PFSK-1 (cell line): Measurements from ENCODE around the gene TTLL11.

Experiments
- FOXP2 ChIP-seq: optimal IDR thresholded peaks from 2 replicates; pipeline ENCODE3; 2011; ENCODE audit warnings: borderline replicate concordance, control low read depth, inconsistent platforms; ENCODE audit not compliant: insufficient read depth; ENCODE audit errors: extremely low read length, extremely low read depth
- POLR2AphosphoS5 ChIP-seq: IDR thresholded peaks from 2 replicates; pipeline ENCODE4 v1.6.1; 2012; ENCODE audit warnings: low read depth, mild to moderate bottlenecking, control low read depth, low read length, moderate library complexity
- SIN3A ChIP-seq: IDR thresholded peaks from 2 replicates; pipeline ENCODE4 v1.6.1; 2012; ENCODE audit warnings: mild to moderate bottlenecking, low read length, moderate library complexity, borderline replicate concordance; ENCODE audit not compliant: insufficient read depth
- TAF1 ChIP-seq: IDR thresholded peaks from 2 replicates; pipeline ENCODE4 v1.6.1; 2012; ENCODE audit warnings: low read length, control low read depth, borderline replicate concordance; ENCODE audit not compliant: insufficient read depth
- TF ChIP-seq, protein P1 (sequence below), 2 experiments: IDR thresholded peaks; 2 replicates each; pipeline versions ENCODE4 v1.6.1 to v1.8.0; 2011 to 2012; ENCODE audit warnings: low read depth in 2 of 2, low read length in 2 of 2, control low read depth in 1 of 2, inconsistent platforms in 1 of 2, mild to moderate bottlenecking in 1 of 2, moderate library complexity in 1 of 2; ENCODE audit not compliant: insufficient read depth in 1 of 2

TTLL11 gene

DNA sequence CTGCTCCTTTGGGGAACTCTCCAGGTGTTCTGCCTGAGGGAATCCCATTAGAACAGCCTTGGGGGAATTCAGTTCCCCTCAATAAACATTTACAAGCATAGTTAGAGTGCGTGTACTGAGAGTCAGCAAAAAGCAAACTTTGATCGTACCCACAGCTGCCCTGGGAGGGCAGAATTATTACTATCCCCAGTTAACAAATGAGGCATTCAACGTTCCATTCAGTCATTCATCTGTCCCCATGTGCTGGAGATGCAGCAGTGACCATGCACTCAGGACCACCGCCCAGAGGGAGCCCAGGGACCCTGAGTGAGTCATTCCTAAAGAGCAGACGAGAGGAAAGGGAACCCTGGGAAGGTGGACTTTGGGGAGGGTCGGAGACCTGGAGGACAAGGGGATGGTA lies 19.1 kb upstream of the TTLL11 start:
- TF ChIP-seq SIN3A (no peak), TAF1 (no peak), POLR2AphosphoS5 (no peak), FOXP2 (no peak)
- TF ChIP-seq, protein P1, sequence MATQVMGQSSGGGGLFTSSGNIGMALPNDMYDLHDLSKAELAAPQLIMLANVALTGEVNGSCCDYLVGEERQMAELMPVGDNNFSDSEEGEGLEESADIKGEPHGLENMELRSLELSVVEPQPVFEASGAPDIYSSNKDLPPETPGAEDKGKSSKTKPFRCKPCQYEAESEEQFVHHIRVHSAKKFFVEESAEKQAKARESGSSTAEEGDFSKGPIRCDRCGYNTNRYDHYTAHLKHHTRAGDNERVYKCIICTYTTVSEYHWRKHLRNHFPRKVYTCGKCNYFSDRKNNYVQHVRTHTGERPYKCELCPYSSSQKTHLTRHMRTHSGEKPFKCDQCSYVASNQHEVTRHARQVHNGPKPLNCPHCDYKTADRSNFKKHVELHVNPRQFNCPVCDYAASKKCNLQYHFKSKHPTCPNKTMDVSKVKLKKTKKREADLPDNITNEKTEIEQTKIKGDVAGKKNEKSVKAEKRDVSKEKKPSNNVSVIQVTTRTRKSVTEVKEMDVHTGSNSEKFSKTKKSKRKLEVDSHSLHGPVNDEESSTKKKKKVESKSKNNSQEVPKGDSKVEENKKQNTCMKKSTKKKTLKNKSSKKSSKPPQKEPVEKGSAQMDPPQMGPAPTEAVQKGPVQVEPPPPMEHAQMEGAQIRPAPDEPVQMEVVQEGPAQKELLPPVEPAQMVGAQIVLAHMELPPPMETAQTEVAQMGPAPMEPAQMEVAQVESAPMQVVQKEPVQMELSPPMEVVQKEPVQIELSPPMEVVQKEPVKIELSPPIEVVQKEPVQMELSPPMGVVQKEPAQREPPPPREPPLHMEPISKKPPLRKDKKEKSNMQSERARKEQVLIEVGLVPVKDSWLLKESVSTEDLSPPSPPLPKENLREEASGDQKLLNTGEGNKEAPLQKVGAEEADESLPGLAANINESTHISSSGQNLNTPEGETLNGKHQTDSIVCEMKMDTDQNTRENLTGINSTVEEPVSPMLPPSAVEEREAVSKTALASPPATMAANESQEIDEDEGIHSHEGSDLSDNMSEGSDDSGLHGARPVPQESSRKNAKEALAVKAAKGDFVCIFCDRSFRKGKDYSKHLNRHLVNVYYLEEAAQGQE (IDR thresholded peaks at IDR 0.05; ENCODE audit: insufficient read depth in 1 of 2, low read depth in 2 of 2, low read length in 2 of 2) = no peak

DNA sequence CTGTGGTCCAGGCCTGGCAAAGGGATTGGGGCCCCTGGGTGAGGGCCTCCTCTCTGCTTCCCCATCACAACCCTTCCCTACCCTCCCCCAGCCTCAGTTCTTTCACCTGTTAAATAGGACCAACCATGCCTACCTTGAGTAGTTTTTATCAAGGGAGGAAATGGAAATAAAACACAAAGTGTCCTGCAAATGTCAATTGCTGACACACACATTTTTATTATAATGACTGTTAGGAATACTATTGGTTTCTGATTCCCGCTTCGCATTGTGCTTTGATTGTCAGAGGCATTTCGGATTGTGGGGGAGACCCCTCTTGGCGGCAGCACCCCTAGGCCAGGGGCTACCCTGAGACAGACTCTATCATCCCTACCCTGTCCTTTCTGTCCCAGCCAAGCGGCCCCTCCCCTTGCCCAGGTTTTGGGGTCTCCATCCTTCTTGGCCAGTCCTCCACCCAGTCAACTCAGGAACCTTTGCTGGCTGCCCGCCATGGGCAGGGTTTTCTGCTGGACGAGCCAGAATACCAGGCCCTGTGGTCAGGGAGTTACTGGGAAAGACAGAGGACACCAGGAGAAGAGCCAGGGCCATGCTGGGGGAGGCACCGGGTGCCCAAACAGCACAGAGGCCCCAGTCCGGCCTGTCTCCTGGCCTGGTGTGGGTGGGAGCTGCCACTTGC lies 18.4 kb upstream of the TTLL11 start:
- TF ChIP-seq POLR2AphosphoS5 (no peak), FOXP2 (no peak), TAF1 (no peak), SIN3A (no peak)
- TF ChIP-seq, protein P1 (IDR thresholded peaks at IDR 0.05; ENCODE audit: insufficient read depth in 1 of 2, low read depth in 2 of 2, low read length in 2 of 2) = no peak

DNA sequence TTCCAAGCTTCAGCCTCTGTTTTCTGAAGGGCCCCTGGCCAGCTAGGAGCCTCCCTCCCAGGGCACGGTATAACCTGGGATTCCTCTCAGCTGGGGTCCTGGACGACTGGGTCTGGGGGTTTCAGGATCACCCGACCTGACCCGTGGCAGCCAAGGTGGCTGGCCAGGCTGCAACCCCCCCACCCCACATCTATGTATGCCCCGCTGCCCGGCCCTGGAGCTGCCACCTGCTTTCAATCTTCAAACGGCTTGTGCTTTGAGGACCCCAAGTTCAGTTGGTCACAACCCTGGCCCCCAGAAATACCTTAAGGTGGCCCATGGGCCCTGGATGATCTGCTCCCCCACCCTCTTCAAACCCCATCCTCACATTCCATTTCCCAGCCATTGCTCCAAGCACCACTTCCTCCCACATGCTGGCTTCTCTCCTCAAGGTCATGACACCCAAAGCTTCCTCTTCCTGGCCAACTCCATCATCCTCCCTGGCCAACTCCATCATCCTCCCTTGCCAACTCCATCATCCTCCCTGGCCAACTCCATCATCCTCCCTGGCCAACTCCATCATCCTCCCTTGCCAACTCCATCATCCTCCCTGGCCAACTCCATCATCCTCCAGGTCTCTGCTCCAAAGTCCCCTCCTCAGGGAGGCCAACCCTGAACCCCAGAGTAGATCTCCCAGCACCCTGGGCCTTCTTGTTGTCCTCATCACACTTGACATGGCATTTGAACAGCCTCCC lies 17.2 kb upstream of the TTLL11 start:
- TF ChIP-seq FOXP2 (no peak), TAF1 (no peak), SIN3A (no peak), POLR2AphosphoS5 (no peak)
- TF ChIP-seq, protein P1 (IDR thresholded peaks at IDR 0.05; ENCODE audit: insufficient read depth in 1 of 2, low read depth in 2 of 2, low read length in 2 of 2) = no peak

DNA sequence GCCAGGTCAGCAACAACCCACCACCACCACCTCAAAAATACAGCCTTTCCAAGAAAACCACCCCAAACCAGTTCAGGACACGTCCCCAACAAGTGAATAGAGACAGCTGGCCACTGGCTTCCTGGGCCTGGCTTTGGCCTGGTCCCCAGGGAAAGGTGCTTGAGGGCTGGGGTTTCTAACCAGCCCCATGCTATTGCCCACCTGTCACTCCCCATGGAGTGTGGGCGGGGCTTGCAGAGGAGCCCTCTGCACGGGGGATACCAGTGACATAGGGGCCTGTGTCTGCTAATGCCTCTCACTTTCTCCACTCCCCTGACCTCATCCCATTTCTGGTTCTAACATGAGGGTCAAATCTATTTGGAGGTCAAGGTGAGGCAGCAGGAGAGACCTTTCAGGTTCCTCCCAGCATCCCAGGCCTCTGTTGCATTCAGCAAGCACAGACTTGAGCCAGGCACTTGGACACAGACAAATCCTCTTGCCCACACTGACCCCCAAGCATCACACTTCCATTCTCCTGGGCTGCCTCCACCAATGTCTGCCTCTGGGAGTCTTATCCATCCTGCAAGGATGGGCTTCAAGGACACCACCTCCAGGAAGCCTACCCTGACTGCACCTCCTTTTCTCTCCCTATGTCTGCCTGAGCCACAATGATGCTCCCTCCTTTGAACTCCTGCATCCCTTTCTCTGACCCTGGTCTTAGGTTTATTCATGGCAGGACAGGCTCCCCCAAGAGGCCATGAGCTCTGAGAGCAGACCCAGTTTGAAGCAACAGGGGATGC lies 16.1 kb upstream of the TTLL11 start:
- TF ChIP-seq FOXP2 = no peak
- TF ChIP-seq SIN3A = no peak
- TF ChIP-seq, protein P1 (IDR thresholded peaks at IDR 0.05; ENCODE audit: insufficient read depth in 1 of 2, low read depth in 2 of 2, low read length in 2 of 2) = no peak
- TF ChIP-seq TAF1 = no peak
- no peak for TF ChIP-seq POLR2AphosphoS5
